Liver (tissue), 3 donors: ENCODE data around the gene SIPA1L3.

ENCODE experiments used
- EGR1 ChIP-seq, 2 donors: IDR thresholded peaks; 2 replicates each; pipeline ENCODE4 v1.6.1; 2016 to 2018; ENCODE audit warnings: antibody characterized with exemption in 2 of 2, low read depth in 2 of 2
- FOXA1 ChIP-seq: IDR thresholded peaks from 2 replicates; pipeline ENCODE4 v1.6.1; 2016; ENCODE audit warnings: antibody characterized with exemption
- MAX ChIP-seq: IDR thresholded peaks from 2 replicates; pipeline ENCODE4 v1.6.1; 2016; ENCODE audit warnings: antibody characterized with exemption
- RAD21 ChIP-seq, 2 donors: IDR thresholded peaks; 2 replicates each; pipeline ENCODE4 v1.6.1; 2016; ENCODE audit warnings: antibody characterized with exemption in 2 of 2, mild to moderate bottlenecking in 2 of 2
- REST ChIP-seq: IDR thresholded peaks from 2 replicates; pipeline ENCODE4 v1.6.1; 2016; ENCODE audit warnings: antibody characterized with exemption, mild to moderate bottlenecking
- RXRA ChIP-seq, 2 donors: IDR thresholded peaks; 2 replicates each; pipeline ENCODE4 v1.6.1; 2017 to 2018; ENCODE audit warnings: antibody characterized with exemption in 2 of 2, mild to moderate bottlenecking in 1 of 2
- SP1 ChIP-seq: IDR thresholded peaks from 2 replicates; pipeline ENCODE4 v1.6.1; 2018; ENCODE audit warnings: antibody characterized with exemption, mild to moderate bottlenecking
- TAF1 ChIP-seq: conservative IDR thresholded peaks from 2 replicates; pipeline ENCODE4 v1.6.1; 2016; ENCODE audit warnings: antibody characterized with exemption, mild to moderate bottlenecking
- YY1 ChIP-seq: IDR thresholded peaks from 2 replicates; pipeline ENCODE4 v1.6.1; 2016; ENCODE audit warnings: antibody characterized with exemption, mild to moderate bottlenecking
- TF ChIP-seq, protein P1 (sequence below): fragments of 150-350 bp; IDR thresholded peaks from 2 replicates; pipeline ENCODE4 v1.5.1; 2017; ENCODE audit warnings: improper control_type of control experiment, low read depth, low read length; ENCODE audit not compliant: missing input control
- TF ChIP-seq, protein P2 (sequence below): IDR thresholded peaks from 2 replicates; pipeline ENCODE4 v1.6.1; 2016; ENCODE audit warnings: antibody characterized with exemption
- donor health status: healthy.
- donor health status: healthy.

DNA sequence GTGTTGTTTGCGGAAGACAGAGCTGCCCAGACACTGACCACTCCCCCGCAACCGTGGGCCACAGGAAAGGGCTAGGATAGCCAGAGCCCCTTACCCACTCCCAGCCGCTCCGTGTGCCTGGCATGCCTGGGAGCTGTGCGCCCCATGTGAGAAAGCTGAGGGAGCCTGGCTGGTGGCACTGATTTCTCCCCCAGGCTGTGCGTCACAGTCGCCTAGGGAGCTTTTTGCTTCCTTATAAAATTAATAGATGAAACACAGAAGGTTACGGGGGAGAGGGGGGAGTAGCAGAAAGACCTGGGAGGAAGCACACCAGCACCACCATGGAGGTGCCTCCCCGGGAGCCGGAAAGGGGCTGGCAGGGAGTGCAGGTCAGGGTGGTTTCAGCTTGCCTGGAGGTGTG lies 292.3 kb downstream of the SIPA1L3 start:
- no peak for TF ChIP-seq SP1
- TF ChIP-seq YY1: no peak
- TF ChIP-seq, protein P1, sequence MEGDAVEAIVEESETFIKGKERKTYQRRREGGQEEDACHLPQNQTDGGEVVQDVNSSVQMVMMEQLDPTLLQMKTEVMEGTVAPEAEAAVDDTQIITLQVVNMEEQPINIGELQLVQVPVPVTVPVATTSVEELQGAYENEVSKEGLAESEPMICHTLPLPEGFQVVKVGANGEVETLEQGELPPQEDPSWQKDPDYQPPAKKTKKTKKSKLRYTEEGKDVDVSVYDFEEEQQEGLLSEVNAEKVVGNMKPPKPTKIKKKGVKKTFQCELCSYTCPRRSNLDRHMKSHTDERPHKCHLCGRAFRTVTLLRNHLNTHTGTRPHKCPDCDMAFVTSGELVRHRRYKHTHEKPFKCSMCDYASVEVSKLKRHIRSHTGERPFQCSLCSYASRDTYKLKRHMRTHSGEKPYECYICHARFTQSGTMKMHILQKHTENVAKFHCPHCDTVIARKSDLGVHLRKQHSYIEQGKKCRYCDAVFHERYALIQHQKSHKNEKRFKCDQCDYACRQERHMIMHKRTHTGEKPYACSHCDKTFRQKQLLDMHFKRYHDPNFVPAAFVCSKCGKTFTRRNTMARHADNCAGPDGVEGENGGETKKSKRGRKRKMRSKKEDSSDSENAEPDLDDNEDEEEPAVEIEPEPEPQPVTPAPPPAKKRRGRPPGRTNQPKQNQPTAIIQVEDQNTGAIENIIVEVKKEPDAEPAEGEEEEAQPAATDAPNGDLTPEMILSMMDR: no peak
- TF ChIP-seq EGR1 (IDR thresholded peaks at IDR 0.05; ENCODE audit: low read depth in 2 of 2): no peak
- no peak for TF ChIP-seq REST
- TF ChIP-seq RXRA (IDR thresholded peaks at IDR 0.05): no peak
- TF ChIP-seq TAF1: no peak
- TF ChIP-seq RAD21 (IDR thresholded peaks at IDR 0.05): no peak
- TF ChIP-seq, protein P2, sequence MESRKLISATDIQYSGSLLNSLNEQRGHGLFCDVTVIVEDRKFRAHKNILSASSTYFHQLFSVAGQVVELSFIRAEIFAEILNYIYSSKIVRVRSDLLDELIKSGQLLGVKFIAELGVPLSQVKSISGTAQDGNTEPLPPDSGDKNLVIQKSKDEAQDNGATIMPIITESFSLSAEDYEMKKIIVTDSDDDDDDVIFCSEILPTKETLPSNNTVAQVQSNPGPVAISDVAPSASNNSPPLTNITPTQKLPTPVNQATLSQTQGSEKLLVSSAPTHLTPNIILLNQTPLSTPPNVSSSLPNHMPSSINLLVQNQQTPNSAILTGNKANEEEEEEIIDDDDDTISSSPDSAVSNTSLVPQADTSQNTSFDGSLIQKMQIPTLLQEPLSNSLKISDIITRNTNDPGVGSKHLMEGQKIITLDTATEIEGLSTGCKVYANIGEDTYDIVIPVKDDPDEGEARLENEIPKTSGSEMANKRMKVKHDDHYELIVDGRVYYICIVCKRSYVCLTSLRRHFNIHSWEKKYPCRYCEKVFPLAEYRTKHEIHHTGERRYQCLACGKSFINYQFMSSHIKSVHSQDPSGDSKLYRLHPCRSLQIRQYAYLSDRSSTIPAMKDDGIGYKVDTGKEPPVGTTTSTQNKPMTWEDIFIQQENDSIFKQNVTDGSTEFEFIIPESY: no peak
- no peak for TF ChIP-seq MAX
- no peak for TF ChIP-seq FOXA1
